NCI-H2227 treated with DMSO at 0.1 percent for 48 hours (cell line): Measurements from ENCODE around the gene EYA4.

Source experiments
- DNase-seq: peaks from one replicate; lab custom pipeline; 2025; lab: John Stamatoyannopoulos, UW

The EYA4 gene

GRCh38 chr6:133456944-133457343, 215.8 kb downstream of the EYA4 start:
- no peak for DNase-seq

DNA sequence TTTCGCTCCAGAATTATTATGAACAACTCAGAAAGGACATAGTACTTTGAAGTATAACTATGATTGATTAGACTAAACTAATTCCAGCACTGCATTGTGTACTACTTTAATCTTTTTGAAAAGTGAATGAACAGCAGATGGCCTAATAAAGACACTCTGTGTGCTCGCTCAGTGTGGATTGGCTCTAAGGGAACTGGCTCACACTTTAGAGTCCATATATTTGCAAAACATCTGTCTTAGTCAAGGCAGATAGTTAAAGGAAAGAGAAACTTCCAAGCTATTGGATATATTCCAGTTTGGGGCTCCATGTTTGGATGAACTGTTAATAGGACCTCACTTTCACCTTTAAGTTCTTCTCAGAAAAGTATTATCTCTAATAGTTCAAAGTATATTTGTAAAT, 218.9 kb downstream of the EYA4 start:
- DNase-seq: no peak

DNA sequence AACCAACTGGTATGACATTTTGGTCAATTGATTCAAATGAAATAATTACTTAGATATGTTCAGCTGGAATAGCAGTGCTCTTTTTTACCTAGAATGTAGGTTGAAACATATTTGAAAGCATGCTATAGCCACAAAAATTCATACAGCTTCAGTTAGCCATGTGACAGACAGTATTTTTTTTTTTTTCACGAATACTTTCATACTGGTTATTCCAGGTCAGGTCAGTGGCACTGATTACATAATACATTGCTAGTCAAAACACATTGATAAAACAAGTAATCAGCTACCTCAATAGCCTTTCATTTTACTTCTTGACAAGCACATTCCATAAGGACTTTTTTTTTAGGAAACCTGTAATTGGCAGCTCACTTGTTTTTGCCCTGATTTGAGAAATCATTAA, 222.6 kb downstream of the EYA4 start:
- no peak for DNase-seq

DNA sequence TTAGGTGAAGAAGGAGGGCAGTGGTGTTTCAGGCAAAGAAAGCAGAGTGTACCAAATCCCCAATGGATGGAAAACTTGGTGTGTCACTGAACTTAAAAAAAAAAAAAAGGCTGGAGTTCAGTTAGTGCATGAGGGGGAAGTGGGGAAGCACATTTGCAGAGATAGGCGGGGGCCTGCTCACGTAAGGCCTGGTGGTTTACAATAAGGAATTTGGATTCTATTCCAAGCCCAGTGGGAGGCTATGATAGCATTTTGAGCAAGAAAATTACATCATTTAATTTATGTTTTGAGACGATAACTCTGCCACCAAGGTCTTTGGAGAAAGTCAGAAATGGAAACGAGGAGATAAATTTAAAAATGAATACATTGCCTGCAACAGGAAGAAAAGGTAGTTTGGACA, 225.5 kb downstream of the EYA4 start:
- DNase-seq: no peak

DNA sequence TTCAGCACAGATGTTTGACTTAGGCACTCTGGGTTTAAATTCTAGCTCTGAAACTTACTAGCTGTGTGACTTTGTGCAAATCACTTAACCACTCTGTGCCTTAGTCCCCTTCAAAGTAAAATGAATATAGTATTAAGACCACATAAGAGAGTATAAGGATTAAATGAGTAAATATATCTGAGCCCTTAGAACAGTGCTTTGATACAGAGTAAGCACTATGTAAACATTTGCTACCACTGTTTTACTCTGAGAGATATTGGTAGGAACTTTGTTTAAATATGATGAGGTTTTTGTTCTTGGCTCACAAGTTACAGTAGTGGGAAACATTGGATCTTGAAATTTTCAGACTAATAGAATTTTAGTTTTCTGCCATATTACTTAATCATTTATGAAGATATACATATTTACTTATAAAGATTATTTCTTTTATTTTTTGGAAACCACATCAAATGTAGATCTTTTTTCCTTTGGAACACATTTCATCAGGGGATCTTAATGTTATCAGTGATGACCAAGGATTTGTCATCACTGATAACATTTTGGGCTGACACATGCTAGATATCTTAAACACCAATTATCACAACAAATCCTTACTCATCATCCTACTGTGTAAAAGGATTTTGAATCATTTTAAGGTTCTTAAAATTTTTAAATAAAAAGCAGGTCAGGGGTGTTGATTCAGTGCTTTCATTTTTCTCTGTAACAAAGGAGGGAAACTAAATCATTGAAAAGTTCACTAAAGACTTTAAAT, 226.2 kb downstream of the EYA4 start:
- no peak for DNase-seq

DNA sequence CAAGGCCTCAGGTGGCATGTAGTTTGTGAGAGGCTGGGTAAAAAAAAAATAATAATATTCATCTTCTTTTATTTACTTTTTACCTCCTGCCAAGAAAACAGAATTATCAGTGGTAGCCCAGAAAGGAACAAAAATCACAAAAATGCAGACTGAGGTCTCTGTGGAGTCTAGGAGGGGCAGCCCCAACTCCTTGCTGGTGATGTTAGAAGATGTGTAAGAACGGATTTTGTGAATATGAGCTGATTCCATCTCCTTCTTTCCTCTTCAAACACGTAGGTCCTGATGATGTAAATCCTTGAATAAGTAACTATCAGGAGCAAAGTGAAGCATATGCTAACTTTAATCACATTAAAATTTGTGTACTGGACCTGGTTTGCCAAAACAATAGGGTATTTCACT, 226.8 kb downstream of the EYA4 start:
- no peak for DNase-seq

DNA sequence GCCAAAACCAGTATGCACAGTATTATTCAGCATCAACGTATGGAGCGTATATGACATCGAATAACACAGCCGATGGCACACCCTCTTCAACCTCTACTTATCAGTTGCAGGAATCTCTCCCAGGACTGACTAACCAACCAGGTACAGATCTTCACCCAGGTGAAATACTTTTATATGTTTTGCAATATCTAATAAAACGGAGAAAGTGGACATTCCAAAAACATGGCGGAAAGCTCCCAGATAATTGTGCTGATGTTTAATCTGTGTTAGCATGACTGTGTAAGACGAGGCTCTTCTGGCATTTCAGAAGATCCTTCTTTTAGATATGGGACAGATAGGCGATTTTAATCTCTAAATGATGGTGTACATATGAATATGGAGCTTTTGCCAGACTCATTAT, 227.4 kb downstream of the EYA4 start:
- DNase-seq: no peak

GRCh38 chr6:133474516-133474915, 233.4 kb downstream of the EYA4 start:
- DNase-seq: no peak

GRCh38 chr6:133478673-133479072, 237.5 kb downstream of the EYA4 start:
- DNase-seq: no peak

DNA sequence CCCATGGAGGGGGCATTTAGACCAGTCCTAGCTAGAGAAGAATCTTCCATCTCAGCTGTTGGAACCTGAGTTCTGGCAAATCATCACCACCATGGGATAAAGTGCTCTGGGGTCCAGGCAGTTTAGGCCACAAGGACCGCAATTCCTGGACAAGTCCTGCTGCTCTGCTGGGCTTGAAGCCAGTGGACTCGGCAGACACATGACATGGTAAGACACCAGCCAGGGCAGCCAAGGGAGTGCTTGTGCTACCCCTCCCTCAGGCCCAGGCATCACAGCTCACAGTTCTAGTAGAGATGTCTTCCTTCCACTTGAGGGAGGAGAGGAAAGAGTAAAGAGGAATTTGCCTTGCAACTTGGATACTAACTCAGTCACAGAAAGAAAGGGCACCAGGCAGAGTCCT, 246.0 kb downstream of the EYA4 start:
- no peak for DNase-seq

DNA sequence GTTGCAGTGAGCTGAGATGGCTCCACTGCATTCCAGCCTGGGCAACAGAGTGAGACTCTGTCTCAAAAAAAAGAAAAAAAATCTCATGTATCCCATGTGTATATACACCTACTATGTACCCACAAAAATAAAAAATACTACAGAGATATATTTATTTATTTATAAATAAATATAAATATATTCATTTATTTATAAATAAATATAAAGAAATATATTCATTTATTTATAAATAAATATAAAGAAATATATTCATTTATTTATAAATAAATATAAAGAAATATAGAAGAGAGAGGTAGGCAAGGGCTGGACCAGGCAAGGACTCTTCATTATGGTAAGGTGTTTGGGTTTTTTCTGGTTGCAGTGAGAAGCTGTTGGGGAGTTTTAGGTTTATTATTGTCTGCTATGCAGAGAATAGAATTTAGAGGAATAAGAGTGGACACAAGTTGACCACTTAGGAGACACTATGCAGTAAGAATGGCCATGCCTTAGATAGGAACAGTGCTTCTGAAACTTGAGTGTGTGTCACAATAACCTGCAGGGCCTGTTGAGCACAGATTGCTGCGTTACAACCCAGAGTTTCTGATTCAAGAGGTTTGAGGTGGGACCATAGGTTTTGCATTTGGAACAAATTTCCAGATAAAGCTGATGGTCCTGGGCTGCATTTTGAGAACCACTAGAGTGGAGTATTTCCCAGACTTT, 254.2 kb downstream of the EYA4 start:
- DNase-seq: no peak

DNA sequence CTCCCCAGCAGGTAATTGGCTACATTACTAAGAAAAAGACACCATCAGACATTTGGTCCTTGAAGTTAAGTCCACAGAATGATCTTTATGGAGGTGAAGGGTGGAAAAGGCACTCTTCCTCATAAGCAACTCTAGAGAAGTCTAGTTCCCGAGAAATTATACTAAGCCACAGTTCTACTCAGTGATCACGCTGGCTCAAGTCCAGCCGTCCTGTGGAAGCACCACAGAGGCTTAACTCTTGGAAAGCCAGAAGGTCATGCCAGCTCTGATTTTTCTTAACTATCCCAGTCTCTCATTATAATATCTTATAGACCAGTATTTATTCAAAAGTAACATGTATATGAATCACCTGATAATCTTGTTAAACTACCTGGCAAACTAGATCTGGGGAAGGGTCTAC, 258.5 kb downstream of the EYA4 start:
- DNase-seq: no peak

DNA sequence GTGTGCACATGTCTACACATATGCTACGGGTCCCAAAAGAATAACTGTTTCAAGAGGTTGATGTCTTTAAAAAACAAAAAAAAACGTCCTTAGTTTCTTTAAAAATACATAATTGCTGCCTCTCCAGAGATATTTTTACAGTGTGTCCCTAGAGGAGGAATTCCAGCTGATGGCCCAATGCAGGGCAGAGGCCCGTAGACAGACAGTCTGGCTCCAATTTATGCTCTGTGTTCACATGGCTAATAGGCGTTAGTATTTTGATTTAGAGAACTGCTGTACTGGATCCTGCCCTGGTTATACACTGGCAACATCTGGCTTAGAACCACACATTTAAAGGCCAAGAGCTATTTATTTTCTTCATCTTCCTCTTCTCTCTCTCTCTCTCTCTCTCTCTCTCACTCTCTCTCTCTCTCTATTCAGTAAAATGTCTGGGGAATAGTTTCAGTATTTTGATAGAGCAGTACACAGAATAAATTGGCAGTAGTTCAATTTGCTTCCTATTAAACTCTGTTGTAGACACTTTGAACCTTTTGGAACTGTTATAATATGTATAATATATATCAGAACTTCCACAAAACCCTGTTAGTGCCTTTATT, 260.6 kb downstream of the EYA4 start:
- no peak for DNase-seq

- no peak for DNase-seq
Observed at GRCh38 chr6:133502441-133503335, 261.5 kb downstream of the EYA4 start.

GRCh38 chr6:133503336-133503729, 262.2 kb downstream of the EYA4 start:
- DNase-seq: no peak

DNA sequence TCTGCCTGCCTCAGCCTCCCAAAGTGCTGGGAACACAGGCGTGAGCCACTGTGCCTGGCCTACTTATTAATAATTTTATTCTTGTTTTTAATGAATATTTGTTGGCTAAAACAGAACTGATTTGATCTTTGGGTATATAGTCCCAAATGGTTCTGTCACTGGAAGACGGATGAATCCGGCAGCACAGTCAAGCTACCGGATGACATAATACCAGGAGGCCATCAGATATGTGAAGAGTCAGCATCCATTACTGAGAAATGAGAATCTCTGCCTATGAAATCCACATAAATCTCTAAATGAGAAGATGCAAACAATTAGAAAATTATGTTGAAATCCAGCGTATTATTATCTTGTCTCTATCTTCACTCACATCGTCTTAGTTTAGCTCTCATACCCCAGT, 263.0 kb downstream of the EYA4 start:
- no peak for DNase-seq

GRCh38 chr6:133504761-133505160, 263.6 kb downstream of the EYA4 start:
- no peak for DNase-seq

GRCh38 chr6:133505681-133506080, 264.5 kb downstream of the EYA4 start:
- DNase-seq: no peak

- no peak for DNase-seq
Observed at GRCh38 chr6:133512410-133513016, 271.4 kb downstream of the EYA4 start.

GRCh38 chr6:133523816-133524215, 282.7 kb downstream of the EYA4 start:
- DNase-seq: no peak

DNA sequence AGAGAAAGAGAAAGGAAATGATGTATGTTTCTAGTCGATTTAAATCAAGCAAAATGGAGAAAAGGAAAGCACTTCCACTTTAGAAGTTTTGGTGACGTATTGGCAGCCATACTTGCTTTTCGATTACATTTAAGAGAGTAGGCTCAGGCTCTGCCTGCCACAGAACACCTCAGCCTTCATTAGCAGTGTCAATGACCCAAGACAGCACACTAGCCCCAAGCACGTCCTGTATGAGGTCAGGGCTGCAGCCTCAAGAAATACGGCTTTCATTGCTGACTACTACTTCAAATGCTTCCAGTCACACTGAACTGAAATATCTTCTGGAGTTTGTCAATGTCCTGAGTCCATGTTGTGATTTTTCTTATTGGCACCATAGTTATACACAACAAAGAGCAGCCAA, 285.3 kb downstream of the EYA4 start:
- DNase-seq: no peak

- no peak for DNase-seq
Observed at GRCh38 chr6:133528566-133528965, 287.4 kb downstream of the EYA4 start.
